GM19193 (cell line): Measurements from ENCODE around the gene RUNX1.

Experiments used
- POLR2A ChIP-seq: IDR thresholded peaks from 4 replicates; pipeline ENCODE4 v1.6.1; 2011; ENCODE audit not compliant: insufficient read depth, insufficient read length; ENCODE audit errors: extremely low read depth

The RUNX1 gene

GRCh38 chr21:35072960-35073359 lies 23.9 kb upstream of the RUNX1 start:
- no peak for TF ChIP-seq POLR2A

- no peak for TF ChIP-seq POLR2A
These were observed 23.5 kb upstream of the RUNX1 start for GRCh38 chr21:35072557-35072956.

DNA sequence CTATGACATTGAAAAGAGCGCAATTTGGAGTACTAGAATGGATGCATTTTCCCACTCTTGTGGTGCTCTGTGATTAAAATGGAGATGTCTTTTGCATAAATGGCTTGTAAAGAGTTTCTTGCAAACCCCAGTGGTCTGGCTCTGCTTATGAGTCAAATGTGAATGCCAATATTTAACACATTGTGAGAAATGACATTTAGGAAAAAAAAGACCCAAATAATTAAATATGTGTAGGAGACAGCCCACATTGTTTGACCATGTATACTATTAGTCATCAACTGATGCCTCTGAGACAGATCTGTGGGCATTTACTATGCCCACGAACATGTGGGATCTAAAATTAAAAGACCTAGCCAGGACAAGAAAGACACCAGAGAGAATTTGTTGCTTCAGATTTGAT lies 22.2 kb upstream of the RUNX1 start:
- TF ChIP-seq POLR2A, result no peak

DNA sequence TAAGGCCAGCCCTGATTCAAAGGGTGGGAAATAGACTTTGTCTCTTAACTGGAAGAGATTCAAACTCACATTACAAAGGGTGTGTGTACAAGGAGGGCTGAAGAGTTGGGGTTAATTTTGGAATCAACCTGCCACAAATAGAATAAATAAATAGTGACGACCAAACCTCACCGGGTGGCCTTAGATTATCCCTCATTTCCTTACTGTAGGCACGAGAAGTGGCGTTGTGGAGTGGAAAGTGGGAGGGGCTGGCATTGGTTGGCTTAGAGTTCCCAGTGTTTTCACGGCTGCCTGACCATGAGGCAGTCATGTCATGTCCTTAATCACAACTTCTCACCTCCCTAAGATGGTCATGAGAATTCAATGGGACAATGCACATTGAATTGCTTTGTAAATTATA lies 21.3 kb upstream of the RUNX1 start:
- TF ChIP-seq POLR2A, result no peak

DNA sequence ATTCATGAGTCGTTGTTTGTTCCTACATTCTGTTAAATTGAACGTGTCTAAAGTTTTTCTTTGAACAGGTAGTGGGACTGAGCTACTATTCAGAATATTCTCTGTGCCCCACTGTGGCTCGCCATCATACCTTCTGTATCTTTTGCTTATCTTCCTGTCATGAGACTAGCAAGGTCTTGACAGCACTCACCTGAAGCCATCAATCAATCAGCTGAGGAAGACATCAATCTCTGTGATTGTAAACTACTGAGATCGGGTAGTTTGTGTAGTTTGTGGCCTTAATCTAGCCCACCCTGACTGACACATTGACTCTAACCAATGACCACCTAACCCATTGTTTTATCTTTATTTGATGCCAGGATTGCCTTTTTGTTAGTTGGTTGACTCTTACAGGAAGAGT lies 17.7 kb upstream of the RUNX1 start:
- no peak for TF ChIP-seq POLR2A

GRCh38 chr21:35063428-35064172 lies 14.5 kb upstream of the RUNX1 start:
- TF ChIP-seq POLR2A, result no peak

GRCh38 chr21:35062016-35062415 lies 12.9 kb upstream of the RUNX1 start:
- TF ChIP-seq POLR2A, result no peak

GRCh38 chr21:35059742-35060141 lies 10.6 kb upstream of the RUNX1 start:
- TF ChIP-seq POLR2A, result no peak

DNA sequence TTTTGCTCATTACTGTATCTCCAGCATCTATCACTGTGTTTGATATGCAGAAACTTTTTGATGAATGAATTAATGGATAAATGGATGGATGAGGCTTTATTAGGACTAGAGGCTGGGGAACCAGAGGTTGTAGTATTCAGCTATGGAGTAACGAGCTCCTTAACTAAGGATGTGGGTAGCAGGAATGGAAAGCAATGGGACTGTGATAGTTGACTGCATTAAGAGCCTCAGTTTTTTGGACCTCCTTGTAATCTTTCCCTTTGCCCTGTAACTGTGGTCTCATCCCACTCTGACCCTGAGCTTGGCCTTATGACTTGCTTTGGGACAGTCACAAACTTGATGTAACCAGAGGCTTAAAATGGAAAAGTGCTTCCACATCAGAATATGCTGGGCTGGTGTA lies 9.0 kb upstream of the RUNX1 start:
- TF ChIP-seq POLR2A, result no peak

DNA sequence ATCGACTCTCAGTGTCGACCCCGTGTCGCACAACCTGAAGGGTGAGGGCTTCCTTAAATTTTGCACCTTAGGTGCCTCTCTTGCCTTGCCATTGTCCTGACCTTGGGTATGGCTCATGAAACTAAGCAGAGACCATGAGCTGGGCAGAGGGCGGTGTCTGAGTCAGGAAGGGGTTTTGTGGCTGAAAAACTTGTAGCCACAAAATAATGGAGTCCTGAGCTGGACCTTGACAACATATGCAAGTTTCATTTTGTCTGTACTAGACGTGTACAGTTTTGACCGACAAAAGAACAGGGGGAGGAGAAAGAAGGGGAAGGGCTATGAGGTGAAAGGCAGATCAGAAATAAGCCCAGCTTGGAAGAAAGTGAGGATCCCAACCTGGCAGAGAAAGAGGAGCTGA lies 8.3 kb upstream of the RUNX1 start:
- TF ChIP-seq POLR2A, result no peak

DNA sequence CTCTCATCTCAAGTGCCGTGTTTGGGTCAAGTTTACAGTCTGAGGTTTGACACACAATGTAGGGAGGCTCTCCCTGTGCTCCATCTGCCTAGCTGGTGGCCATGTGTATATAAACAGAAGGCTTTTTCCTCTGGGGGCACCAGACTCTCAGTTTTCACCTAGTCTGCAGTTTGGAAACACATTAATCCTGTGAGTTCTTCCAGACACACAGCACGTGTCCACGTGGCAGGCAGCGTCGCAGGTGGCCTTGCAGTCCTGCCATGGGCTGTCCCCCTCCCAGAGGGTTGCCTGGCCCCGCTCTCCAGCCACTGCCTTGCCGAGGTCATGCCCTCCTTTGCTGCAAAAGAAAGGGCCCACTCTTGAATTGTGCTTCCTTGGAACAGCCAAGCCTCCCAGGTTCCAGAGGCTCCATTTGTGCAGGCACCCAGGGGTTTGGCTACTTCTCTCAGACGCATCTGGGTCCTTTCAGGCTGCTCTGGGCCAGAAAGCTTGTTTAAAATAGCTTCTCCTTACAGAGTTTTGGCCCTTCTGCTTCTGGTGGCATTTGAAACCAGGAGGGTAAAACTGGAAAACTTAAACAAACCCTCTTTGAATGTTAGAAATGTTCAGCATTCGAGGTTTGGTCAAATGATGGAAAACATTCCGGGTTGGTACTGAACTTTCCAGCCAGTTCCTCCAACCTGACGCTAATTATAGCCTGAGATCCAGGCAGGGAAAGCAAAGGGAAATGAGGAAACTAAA lies 4.4 kb upstream of the RUNX1 start:
- TF ChIP-seq POLR2A, result no peak

DNA sequence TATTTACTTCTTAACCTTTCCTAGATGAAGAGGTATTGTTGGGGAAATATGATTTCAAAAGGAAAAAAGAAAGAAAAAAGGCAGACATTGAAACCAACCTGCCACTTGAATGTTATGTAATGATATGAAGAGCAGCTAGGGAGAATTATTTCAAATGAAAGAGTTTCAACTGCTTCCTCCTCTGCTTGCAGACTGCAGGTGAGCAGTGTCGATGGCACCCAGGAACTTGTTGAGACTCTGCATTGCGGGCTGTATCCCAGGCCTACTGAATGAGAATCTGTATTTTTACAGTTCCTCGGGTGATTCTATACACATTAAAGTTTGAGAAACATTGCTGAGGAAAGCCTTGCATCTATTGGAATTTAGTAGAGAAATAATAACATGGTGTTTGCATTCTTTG lies 3.7 kb upstream of the RUNX1 start:
- no peak for TF ChIP-seq POLR2A

- TF ChIP-seq POLR2A, result no peak
These were observed 2.3 kb upstream of the RUNX1 start for GRCh38 chr21:35051287-35051818.

DNA sequence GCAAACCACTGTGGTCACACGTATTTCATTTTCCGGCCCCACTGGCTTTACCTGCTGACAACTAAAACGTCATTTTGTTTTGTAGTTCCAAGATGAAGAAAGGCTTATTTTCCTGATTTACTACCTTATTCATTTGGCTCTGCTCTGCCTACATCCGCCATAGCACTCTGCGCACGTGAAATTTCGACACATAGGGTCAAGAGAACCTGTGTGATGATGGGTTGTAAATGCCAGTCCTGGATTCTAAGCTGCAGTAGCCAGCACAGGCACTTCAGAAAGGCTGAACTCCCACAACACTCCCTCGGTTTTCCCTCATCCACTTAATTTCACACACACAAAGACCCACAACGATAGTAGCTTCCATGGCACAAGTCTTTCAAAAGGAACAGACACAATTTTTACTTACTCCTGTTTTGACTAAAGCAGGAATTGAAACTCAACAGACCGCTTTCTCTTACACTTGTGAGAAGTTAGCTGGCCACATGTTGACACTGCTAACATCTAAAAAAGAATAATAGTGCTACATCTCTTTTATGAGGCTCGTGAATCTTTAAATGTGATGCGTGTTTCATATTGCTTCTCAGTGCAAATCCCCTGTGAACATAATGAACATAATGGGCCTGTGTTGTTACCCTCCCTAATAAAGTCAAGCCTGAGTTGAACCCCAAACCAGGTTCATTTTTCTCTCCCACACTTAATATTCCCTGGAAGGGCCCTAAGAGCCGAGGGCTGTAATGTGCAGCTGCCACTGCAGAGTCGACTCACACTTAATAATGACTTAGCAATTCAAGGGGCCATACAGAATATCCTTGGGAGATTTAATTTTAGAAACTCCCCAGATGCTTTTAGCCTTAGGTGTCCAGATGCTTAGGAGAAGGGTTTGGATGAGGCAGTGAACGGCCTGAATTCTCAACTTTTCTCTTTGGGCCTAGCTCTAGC lies 1.5 kb upstream of the RUNX1 start:
- TF ChIP-seq POLR2A, result no peak

DNA sequence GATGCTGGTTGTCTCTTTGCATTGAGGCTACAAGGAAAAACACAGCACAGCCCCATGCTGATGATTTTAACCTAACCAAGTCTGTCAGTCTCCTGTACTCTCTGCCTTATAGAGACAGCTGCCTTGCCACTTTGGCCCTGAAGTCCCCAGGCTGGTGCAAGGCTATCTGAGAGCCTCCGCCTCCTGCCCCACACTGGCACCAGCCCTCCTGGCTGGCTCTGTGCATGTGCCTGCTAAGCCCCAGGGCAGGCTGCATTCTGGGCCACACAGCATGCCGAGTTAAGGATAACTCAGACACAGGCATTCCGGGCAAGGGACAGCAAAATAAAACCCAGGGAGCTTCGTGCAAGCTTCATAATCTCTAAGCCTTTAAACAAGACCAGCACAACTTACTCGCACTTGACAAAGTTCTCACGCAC lies 910 bp downstream of the RUNX1 start:
- no peak for TF ChIP-seq POLR2A

DNA sequence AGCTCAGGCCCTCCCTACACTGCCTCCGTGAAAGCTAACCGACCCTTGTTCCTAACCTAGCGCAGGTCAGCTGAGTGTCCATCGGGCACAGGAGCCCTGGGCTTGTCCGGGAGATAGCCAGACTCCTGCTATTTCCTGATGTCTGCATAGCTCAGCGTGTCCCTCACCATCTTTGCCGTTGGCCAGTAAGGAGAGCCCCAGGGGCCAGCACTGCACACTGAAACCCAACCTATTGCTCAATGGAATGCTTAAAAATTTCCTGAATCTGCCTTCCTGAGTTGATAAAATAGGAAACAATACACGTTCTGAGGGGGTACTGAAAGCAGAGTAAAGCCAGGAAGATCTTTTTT lies 2.2 kb downstream of the RUNX1 start:
- no peak for TF ChIP-seq POLR2A

GRCh38 chr21:35046263-35046624 lies 2.9 kb downstream of the RUNX1 start:
- TF ChIP-seq POLR2A, result no peak
